Stimulated activated CD4-positive, alpha-beta T cell treated with anti-CD3 and anti-CD28 coated beads, Interleukin-2, amount 100 ng/mL, for 48 hours (primary cell): ENCODE results near the gene ABCC6.

ENCODE experiments used
- DNase-seq, 2 donors: peaks; one replicate each; pipeline ENCODE4 v3.0.0-alpha.2; 2020

The ABCC6 gene

DNA sequence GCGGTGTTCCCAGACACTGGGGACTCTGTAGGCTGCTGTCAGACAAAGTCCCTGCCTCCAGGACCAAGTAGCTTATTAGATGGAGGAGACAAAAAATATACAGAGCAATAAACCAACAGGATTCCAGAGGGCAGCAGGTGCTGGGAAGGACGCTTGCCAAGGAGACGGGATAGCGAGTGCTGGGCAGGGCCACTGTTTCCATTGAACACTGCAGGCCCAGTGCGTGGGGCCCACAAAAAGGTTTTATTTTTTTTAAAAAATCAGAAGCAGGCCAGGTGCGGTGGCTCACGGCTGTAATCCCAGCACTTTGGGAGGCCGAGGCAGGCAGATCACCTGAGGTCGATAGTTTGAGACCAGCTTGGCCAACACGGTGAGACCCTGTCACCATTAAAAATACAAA, 84.2 kb downstream of the ABCC6 start:
- no peak for DNase-seq

DNA sequence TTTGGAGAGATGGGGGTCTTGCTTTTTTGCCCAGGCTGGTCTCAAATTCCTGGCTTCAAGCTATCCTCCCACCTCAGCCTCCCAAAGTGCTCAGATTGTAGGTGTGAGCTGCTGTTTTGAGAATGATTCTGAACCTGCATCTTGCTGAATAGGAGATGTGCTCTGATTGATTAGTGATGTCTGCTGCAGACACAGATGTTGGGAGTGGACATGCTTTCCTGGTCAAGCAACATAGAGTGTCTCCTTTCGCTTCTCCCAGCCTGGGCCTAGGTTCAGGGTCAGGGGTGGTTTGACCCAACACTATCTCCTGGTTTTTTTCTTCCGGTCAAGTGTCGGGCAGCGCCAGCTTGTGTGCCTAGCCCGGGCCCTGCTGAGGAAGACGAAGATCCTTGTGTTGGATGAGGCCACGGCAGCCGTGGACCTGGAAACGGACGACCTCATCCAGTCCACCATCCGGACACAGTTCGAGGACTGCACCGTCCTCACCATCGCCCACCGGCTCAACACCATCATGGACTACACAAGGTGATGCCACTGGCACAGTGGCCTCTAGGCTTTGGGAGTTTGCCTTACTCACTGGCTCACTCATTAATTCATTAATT, 85.2 kb downstream of the ABCC6 start:
- DNase-seq: no peak

DNA sequence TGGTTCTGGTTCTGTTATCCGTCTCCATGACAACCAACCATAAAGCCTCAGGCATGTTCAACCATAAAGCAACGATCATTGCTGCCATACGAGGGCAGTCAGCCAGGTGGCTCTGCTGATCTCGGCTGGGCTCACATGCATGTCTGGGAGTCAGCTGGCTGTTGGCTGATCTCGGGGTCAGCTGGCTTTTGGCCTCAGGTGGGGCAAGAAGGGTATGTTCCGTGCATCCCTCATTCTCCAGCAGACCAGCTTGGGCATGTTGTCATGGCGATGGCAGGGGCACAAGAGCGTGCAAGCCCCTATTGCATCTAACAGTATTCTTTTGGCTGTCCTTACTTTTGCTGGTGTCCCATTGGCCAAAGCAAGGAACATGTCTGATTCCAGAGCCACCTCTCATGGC, 86.2 kb downstream of the ABCC6 start:
- DNase-seq: no peak

DNA sequence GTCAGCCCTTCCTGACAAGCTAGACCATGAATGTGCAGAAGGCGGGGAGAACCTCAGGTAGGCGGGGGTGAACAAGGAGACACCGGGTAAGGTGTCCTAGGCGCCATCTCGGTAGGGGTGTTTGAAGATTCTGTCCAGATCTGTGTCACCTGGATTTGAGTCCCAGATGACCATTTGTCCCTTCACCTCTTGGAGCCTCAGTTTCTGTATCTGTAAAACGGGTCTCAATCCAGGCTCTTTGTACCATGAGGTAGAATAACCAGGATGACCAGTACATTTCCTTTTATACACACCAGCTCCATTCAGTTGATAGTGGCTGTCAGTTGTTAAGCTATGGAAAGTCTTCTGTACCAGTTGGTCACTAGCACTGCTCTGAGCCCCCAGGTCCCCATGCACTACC, 86.7 kb downstream of the ABCC6 start:
- no peak for DNase-seq

DNA sequence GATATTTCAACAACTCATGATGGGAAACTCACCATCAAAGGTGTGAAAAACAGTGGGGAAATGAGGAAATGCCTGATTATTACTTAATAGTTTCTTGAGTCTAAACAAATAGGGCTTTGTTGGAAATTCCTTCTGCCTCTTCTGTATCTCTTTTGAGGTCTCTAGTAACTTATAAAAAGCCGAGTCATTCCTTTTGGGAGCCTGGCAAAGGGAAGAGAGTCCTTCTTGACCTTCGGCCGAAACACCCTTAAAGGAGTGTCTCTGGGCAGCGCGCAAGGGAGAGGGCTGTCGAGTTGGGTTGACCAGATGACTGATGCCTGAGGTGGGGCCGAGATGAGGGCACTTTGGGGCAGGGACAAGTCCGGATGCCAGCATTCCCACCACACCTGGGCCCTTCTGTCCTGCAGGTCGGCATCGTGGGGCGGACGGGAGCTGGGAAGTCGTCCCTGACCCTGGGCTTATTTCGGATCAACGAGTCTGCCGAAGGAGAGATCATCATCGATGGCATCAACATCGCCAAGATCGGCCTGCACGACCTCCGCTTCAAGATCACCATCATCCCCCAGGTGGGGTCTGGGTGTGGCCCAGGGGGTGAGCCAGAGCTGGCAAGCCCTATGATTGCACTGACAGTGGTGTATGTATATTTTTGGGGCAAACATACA, 89.2 kb downstream of the ABCC6 start:
- DNase-seq: no peak

DNA sequence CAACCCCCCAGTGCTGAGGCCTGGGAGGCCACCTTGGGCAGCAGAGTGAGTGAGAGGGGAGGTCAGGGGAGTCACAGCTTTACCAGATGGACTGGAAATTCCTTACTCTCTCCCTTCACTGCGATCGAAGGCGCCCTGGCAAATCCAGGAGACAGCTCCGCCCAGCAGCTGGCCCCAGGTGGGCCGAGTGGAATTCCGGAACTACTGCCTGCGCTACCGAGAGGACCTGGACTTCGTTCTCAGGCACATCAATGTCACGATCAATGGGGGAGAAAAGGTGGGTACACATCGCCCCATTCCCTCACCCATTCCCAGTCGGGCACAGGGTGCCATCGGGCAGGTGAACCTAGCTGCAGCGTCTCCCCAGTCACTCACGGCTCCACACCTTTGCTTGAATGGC, 91.6 kb downstream of the ABCC6 start:
- DNase-seq: no peak

DNA sequence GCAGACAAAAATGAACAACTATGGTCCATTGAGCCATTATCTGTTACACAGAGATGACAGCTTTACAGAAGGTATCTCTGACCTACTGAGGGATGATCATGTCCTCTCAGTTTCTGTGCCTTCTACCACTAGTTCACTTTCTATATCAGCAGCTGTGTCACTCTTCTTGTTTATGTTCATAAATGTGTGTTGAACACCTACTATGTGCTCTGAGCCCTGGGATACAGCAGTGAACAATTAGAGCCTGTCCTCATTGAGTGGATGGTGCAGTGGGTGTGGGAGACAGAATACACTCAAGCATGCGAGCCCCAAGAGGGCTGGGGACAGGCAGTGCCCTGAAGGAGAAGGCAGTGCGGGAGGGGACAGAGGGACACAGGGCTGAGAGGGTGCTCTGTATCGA, 92.1 kb downstream of the ABCC6 start:
- DNase-seq: no peak

DNA sequence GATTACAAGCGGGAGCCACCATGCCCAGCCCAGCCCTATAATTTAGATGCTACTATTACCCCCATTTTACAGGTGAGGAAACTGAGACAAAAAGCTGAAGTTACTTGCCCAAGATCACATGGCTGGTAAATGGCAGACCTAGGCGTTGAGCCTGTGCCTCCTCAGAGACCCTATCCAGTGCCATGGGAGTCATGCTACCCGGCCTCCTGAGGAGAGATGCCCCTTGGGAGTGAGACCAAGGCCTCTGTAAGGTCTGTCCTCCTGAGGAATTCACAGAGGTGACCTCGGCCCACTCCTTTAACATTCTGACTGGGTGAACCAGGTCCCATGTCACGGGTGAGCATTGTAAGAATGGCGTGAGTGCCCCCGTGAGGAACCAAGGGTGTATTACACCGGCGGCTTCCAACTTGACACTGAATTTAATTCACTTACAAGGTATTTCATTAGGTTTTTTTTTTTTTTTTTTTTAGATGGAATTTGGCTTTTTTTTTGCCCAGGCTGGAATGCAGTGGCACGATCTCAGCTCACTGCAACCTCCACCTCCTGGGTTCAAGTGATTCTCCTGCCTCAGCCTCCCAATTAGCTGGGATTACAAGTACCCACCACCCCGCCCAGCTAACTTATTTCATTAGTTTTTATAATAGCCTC, 95.7 kb downstream of the ABCC6 start:
- peak; percentile 63 to 72 for DNase-seq

DNA sequence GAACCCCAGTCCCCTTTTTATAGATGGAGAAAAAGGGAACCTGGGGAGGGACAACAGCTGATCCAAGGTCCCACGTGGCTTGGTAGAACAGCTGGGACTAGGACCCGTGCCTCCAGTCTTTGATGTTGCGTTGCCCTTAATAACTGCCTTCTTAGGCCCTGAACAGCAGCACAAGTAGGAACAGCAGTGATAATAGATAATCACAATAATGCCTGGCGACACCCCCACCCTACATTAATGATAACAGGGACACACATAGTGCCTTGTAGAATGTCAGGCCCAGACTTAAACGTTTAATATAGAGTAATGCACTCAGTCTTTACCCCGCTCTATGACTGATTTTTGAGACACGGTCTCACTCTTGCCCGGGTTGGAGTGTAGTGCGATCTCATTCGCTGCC, 96.4 kb downstream of the ABCC6 start:
- no peak for DNase-seq

DNA sequence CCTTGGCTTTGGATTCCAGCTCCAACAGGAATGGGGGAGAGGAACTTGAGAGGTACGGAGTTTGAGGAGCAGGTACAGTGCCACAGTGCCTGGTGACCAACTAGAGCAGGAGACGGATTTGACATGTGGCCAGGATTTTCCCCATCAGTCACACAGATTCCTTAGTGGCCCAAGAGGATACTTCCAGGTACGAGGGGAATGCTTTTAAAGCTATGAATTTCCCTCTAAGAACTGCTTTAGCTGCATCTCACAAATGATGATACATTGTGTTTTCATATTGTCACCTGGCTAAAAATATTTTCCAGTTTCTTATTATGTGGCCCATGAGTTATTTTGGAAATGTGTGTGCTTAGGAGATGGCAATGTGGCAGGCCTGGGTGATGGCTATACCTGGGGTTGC, 98.3 kb downstream of the ABCC6 start:
- no peak for DNase-seq

DNA sequence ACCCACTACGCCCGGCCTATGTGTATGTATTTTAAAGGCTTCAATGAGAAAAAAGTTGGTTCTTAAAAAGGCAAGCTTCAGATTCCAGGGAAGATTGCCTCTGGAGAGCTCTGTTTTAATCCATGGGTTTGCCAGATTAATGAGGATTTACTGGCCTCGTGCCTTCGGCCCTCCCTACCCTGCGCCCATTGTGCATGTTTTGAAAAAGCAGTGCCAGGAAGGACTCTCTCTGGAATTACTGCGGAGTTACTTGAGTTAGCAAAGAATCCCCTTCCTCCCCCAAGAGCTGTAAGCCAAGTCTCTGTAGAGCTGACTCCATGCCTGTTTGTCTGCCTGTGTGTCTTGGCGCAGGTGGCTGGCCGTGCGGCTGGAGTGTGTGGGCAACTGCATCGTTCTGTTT, 98.9 kb downstream of the ABCC6 start:
- DNase-seq: no peak

DNA sequence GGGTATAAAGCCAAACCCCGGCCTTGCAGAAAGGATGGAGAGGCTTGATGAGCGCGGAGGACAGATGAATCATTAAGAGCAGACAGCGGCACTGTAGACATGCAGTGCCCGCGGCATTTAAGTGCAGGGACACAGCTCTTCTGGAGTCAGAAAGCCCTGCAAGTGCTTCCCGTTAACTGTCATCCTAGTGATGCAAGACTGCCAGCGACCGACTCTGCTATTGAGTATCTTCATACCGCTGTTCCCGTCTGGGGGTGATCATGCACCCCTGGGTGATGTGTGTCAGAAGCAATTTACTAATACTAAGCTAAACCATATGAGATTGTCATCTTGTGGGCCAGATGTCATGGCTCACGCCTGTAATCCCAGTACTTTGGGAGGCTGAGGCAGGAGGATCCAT, 101.0 kb downstream of the ABCC6 start:
- no peak for DNase-seq

DNA sequence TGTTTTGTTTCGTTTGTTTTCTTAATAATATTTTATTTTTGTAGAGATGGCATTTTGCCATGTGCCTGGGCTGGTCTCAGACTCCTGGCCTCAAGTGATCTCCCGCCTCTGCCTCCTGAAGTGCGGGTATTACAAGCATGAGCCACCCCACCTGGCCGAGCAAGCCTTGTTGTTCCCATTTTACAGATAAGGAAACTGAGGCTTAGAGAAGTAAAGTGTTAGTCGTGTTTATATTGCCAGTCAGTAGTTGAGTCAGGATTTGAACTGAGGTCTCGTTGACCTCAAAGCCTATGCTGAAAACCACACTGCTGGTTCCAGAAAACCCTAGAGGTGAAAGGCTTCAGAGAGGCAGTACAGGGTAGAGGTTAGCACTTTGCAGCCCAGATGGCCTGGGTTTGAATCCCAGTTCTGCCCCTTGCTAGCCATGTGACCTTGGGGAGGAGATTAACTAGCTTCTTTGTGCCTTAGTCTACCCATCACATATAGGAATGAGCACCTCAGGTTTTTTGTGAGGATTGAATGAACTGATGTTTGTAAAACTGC, 102.0 kb downstream of the ABCC6 start:
- DNase-seq: no peak

DNA sequence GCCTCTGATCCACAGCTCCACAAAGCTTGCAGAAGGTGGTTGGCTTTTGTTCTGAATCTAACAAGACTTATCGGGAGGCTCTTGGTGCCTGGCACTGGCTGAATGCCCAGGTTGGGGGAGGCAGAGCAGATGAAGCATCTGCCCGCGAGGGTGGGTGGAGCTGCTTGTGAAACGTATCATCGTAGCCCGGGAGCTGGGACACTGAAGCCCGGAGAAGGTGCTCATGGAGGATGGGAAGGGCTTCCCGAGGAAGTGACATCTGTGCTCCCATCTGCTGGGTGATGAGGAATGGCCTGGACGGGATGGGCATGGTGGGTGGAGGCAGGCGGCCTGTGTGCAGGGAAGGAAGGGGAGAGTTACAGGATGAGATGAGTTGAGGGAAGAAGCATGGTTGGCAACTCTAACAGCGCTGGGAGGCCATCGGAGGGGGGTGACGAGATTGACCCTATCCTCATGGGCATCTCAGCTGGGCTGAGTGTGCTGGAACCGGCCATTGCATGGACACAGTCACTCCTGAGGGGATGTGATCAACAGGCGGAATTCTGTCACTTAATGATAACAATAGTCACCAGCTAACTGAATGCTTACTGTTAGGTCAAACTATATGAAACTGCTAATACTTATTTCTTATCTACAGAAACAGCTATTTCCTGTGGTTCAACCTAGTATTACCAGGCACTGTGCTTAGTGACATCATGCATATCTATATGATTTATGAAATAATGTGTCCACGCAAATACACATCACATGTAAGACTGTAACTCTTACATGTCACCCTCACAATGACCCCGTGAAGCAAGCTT, 102.7 kb downstream of the ABCC6 start:
- DNase-seq: no peak

DNA sequence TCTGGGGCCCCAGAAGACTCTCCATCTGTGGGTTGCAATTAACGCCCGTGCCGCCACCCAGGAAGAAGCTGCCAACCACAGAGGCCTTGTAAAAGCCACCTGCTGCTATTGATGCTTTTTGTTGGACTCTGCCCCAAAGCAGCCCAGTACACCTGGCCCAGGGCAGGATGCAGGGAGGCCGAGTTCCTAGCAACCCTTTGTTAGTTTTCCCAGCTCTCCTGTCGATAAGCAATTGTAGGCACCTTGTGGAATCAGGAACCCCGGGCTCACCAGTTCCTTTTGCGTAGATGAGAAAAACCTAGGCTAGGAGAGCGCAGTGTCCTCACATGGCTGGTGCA, 103.3 kb downstream of the ABCC6 start:
- no peak for DNase-seq

DNA sequence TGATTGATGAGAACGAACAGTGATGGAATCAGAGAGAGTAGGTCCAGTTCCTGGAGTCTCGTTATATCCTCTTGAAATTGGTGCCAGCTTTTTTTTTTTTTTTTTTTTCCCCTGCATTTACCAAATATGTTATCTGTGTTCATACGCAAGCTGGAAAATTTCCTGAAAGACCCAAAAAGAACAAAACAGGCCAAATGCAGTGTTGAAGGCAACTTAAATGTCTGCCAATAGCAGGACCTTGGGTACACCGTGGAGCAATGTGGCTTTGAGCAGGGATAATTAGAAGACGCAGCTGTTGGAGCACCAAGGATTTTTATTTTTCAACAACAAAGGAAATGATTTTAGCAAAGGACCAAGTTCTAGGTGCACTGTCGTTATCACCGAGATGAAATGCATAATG, 105.0 kb downstream of the ABCC6 start:
- no peak for DNase-seq

DNA sequence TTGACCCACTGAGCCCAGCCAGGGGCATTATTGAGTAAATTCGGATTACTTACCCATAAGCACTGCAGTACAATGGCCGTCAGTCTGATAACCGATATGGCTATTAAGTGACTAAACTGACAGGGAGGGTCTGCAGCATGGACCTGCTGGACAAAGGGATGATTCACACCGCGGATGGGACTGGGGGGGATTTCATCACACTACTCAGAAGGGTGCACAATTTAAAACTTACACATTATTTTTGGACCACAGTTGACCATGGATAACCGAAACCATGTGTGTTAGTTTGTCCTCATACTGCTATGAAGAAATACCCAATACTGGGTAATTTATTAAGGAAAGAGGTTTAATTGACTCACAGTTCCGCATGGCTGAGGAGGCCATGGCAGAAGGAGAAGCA, 106.5 kb downstream of the ABCC6 start:
- no peak for DNase-seq

DNA sequence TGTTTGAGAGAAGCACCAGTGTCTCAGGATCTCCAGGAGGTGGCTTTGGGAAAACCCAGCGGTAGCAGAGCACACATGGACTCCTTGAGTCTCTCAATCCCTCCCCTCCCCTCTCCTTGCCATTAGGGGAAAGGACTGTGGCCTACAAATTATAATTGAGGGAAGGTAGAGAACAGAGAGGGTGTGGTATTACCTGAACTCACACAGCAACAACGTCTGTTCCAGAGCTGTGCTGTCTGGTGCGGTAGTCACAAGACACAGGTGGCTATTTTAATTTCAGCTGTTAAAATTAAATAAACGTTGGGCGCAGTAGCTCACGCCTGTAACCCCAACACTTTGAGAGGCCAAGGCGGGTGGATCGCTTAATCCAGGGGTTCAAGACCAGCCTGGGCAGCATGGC, 110.2 kb downstream of the ABCC6 start:
- DNase-seq: no peak

DNA sequence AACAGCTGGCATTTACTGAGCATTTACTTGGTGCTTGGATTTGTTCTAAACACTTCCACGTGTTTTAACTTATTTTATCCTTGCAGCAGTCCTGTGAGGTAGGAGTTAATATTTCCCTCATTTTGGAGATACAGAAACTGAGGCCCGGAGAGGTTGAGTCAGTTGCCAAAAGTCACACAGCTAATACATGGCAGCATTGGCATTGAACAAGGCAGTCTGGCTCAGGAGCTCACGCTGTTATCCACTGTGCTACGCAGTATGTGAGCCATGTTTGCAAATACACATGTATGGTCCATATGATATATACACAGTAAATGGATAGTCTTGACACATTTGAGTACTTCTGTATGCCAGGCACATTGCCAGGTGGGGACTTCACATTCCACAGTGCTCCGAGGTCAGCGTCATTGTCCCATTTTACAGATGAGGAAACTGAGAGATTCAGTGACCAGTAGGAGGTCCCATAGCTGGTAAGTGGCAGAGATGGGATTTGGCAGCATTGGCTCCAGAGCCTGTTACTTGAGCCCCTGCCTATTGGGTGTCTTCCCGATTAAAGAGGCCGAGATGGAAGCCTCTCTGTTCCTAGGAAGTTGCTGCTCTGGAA, 110.7 kb downstream of the ABCC6 start:
- no peak for DNase-seq

DNA sequence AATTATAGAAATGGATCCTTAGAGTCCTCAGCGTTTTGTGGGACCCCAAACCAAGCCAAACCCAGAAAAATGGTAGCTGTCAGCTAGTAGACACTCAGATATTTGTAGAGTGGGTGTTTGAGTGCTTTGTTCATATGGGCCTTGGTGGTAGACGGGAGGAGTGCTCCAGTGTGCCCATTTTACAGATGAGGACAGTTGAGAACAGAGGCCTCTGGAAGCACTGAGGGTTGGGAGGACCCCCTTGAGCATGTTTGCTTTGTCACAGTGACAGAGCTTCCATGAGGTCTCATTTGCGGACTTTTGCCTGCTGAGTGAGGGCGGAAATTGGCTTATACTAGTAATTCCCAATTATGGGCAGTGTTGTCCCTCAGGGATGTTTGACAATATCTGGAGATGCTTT, 111.7 kb downstream of the ABCC6 start:
- DNase-seq: no peak

DNA sequence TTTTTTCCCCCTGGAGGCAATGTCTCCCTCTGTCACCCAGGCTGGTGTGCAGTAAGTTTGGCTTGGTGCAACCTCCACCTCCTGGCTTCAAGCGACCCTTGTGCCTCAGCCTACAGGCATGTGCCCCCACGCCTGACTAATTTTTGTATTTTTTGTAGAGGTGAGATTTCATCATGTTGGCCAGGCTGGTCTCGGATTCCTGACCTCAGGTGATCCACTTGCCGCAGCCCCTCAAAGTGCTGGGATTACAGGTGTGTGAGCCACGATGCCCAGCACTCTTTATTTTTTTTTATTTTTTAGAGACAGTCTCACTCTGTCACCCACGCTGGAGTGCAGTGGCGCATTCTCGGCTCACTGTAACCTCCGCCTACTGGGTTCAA, 113.2 kb downstream of the ABCC6 start:
- DNase-seq: no peak

DNA sequence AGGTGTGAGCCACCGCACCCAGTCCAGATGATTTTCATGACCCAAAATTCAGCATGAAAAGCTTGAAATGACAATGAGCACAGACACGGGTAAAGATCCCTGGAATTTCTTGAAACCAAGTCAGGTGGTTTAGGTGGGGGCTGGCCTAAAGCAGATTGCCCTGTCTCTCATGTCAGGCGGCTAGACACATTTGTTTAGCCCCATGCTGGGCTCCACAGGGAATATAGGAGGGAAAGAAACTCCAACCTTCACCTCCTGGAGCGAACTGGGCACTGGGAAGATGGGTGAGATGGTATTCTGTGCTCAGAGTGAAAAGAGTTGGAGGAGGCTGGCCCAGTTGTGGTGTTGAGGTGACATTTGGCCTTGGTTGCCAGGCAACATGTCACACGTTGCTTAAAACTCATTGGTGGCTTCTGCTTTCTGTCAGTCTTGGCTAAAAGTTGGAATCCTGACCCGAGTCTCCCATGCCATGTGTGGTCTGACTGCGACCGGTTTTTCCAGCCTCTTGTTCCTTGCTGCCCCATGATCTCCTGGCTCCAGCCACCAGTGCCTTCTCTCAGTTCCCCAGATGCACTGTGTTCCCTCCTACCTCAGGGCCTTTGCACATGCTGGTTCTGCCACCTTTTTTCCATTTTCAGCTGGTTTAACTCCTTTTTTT, 113.7 kb downstream of the ABCC6 start:
- DNase-seq: no peak

DNA sequence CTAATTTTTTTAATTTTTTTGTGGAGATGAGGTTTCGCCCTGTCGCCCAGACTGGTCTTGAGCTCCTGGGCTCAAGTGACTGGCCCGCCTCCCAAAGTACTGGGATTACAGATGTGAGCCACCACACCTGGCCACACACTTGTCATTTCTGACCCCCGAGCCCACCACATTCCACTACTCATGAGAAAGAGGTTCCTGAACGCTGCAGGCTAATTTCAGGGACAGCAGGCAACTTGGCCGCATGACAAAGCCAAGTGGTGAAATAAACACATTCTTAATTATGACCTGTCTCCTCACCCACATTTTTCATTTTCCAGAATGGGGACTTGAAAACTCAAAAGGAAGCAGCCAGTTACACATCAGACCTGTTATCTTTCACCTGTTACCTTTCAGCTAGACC, 114.5 kb downstream of the ABCC6 start:
- no peak for DNase-seq
